HG03280 (cell line): Measurements from ENCODE around the gene GALNTL6.
"Not testable (repeated sequence)": the region's sequence is repeated elsewhere in the genome, so short reads cannot be mapped to it uniquely, and the experiment has no call there.

ENCODE experiments used
- ATAC-seq: cut with Tn5 transposase; IDR thresholded peaks from one replicate; pipeline ENCODE4 v1.9.1; 2021; ENCODE audit warnings: mild to moderate bottlenecking, moderate library complexity; ENCODE audit not compliant: unreplicated experiment

The GALNTL6 gene

DNA sequence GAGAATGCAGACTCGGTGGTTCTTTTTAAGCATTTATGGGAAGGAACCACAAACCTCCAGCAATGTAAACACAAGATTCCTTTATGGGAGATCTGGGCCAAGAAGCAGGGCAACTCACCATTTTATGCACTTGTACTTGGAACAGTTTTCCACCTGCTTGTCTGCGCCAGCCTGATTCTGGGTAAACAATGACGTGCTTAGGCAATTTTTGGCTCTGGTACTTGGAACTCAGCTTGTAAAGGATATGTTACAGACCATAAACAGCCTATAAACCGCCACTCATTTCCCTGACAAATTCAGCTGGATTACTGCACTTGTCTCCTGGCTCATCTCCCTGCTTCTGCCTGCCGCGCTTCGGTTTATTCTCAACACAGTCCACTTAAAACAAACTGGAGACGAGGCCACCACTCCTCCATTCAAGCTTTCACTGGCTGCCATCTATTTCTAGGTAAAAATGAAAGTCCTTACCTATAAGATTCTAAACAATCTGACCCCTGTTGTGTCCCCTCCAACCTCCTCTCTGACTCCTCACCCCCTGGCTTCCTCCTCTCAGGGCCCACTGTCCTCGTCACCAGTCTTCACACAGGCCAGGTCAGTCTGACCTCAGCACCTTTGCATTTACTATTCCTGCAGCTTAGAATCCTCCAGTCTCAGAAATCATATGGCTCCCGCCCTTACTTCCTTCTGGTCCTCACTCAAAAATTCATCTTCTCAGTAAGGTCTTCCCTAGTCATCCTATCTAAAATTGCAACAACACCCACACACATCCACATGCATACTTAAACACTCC is 1149.6 kb downstream of the GALNTL6 start:
- ATAC-seq: no peak

DNA sequence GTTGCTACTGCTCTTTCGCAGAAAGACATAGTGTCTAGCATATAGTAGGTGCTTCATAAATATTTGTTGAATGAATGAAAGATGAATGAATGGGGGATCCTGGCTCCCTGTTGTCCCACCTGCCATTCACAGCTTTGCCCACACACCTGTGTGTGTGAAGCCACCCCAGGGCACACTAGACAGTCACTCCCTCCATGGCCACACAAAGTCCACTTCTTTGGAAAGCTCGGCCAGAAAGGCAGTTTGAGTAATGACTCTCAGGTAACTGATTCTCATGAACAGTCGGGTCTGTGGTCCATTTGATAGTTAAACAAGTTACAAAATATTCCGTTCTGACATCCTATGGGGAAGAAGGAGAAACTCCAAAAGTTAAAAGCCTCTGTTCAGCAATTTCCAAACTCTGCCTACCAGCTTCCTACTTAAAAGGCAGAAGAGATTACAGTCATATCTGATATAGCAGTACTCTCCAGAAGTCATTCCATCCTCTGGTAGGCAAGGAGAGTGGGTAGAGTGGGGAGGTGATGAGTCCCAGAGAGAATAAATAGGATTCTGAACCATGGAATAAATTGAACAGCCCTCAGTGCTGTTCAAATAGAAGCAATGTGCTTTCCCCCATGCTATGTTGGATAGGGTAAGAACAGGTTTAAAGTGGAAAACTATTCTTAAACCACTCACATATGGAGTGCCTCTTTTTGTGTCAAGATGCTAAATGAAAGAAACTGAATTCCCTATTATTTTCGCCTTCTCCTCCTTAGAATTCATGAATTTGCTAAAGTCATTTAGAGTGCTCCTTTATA is 1150.5 kb downstream of the GALNTL6 start:
- ATAC-seq: no peak

DNA sequence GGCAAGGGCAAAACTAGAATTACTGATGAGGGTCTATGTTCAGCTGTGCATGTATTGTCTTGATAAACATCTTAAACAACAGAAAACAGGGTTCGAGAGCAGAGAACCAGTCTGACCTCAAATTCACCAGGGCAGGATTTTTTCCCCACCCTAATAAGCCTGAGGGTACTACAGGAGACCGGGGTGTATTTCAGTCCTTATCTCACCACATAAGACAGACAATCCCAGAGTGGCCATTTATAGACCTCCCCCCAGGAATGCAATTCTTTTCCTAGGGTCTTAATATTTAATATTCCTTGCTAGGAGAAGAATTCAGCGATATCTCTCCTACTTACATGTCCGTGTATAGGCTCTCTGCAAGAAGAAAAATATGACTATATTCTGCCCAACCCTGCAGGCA is 1157.0 kb downstream of the GALNTL6 start:
- ATAC-seq: not testable (repeated sequence)

DNA sequence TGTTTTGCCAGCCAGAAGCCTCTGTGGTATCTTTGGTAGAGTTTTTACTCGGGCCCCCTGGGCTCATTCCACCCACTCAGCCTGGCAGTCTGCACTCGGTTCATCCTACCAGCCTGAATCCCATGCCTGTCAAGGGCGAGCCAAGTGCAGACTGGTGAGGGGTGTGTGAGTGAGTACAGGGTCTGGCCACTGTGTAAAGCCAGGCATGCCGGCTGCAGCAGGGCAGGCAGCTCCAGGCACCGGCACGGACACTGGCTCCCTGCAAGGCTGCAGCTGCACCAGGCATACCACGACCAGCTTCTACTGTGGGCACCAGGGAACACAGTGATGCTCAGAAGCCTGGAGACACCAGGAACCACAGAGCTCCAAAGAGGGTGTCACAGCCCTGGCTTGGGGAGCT is 1161.4 kb downstream of the GALNTL6 start:
- ATAC-seq: no peak

DNA sequence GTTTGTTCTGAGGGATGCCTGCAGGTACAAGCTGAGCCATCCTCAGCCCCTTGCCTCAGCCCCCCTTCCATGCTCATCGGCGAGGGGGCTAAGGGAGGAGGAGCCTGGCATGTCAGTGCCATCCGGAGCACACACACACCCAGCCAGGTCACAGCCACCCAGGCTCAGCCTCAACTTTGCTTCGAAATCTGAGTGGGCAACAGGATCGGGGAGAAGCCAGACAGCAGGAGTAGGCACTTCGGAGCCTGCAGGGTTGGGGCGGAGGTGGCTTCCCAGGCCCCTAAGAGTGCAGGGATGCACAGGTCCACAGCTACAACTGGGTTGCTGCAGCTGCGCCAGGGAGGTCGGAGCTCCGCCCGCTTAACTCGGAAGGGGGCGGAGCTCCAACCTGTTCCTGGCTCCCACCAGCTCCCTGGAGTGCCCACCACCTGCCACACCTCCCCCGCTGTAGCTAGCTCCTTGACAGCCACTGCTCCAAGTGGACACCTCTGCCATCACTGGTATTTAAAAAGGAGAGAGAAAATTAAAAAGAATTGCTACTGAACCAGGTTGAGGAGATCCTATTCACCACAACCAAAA is 1162.5 kb downstream of the GALNTL6 start:
- ATAC-seq: no peak

DNA sequence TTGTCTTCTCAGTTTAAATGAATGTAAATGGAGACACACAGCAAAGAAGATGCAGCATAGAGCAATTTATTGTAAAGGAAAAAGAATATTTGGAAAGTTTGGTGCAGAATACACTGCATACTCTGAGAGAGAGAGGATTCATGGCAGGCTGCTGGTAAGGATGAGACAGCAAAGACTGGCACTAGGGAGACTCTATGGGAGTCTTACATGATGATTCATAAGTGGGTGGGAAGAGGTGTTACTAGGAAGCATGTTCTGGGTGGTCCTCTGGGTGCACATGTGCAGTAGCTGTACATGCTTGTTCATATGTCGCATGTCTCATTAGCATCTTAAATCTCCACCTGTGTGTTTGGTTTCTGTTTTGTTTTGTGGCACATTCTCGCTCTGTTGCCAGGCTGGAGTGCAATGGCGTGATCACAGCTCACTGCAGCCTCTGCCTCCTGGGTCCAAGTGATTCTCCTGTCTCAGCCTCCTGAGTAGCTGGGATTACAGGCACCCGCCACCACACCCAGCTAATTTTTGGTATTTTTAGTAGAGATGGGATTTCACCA is 1164.4 kb downstream of the GALNTL6 start:
- not testable (repeated sequence) for ATAC-seq

DNA sequence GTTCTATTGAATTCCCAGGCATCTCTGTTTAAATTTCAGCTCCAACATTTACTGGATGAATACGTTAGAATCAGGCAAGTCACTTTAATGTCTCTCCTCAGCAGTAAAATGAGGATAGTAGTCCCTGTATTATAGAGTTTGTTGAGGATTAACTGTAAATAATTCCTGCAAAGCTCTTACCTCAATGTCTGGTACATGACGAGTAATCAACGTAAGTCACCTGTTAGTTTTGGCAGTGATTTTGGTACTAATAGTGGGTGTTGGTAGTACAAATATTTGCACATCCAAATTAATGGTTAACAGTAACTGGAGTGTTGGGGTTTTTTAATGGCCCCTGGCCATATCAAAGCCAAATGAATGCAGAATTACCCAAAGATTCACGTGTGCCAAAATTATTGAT is 1165.6 kb downstream of the GALNTL6 start:
- ATAC-seq: no peak

DNA sequence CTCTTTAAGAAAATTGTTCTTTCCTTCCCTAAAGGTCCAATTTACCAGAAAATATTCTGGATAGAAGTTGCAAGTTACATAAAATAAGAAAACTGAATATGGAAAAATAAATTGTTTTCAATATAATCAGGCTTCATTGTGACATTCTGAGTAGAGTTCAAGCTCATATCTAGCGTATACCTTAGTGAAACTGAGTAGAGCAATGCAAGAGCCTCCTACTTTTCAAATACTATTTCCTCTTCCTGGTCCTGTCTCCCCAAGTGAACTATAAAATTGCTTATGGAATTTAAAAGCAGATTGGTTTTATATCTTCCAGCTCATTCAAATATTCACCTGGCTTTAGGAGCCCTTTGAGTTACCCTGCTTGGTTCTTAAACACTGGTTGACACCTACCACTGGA is 1166.1 kb downstream of the GALNTL6 start:
- no peak for ATAC-seq

DNA sequence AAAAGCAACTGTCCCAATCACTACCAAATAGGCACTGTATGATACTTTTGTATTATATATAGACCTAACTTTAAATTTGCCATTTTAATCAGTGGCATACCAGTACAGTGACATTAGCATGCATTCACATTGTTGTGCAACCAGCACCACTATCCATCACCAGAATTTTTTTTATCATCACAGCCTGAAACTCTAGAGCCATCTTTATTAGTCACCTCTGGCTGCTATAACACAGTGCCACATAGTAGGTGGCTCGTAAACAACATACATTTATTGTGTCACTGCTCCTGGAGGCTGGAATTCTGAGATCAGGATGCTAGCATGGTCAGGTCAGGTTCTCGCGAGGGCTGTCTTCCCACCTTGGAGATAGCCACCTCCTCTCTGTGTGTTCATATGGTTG is 1167.0 kb downstream of the GALNTL6 start:
- no peak for ATAC-seq

DNA sequence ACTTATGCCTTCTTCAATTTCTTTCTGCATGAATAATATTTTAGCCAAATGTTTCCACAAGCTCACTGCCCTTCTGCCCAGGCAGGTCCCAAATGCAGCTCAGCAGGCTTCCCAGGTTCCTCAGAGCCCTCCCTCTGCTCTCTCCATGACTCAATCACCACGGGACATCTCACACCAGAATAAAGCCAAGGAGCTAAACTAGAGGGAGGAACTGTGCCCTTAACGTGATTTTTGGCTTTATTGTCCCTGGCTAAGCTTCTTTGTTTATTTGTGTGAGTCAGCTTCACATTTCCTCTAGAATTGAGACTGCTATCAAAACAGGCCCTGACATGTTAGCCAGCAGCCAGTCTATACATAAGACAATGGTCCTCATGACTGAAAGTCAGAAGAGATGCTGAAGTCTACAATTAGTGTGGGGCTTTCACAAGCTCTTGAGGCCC is 1169.0 kb downstream of the GALNTL6 start:
- peak; percentile 30 for ATAC-seq

DNA sequence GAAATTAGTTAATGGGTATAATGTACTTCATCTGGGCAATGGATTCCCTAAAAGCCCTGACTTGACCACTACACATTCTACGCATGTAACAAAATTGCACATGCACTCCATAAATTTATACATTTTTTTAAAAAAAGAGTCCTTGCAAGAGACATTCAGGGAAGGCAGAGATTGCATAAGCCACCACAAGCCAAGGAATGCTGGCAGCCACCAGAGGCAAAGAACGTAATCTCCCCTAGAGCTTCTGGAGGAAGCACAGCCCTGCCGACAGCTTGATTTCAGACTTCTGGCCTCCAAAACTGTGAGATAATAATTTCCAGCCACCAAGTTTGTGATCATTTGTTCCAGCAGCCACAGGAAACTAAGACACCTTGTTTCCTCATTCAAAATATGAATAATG is 1169.8 kb downstream of the GALNTL6 start:
- no peak for ATAC-seq

DNA sequence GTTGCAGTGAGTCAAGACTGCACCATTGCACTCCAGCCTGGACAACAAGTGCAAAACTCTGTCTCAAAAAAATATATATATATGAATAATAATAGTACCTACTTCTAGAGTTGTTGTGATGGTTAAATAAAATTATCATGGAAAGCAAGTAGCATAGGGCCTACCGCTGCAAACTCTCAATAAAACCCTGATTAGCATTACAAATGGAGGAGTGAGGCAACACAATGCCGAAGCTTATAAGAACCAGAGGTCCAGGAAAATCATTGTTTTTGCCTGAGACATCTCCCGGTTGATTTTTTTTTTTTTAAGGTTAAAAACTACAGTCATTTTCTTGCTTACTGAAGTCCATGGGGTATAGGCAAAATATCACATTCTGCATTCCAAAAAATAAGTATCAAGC is 1170.4 kb downstream of the GALNTL6 start:
- no peak for ATAC-seq

DNA sequence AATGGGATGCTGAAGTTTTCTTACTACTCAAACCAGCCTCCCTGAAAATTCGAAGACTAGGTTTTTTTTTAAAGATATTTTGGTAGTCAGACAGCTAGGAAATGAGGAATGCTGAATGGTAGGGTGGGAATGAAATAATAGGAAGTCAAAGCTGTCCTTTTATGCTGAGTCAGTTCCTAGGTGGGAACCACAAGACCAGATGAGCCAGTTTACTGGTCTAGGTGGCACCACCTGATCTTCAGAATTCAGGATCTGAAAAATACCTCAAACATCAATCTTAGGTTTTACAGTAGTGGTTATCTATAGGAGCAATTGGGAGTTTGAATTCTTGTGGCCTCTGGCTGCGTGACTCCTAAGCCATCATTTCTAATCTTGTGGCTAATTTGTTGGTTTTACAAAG is 1172.3 kb downstream of the GALNTL6 start:
- ATAC-seq: no peak

DNA sequence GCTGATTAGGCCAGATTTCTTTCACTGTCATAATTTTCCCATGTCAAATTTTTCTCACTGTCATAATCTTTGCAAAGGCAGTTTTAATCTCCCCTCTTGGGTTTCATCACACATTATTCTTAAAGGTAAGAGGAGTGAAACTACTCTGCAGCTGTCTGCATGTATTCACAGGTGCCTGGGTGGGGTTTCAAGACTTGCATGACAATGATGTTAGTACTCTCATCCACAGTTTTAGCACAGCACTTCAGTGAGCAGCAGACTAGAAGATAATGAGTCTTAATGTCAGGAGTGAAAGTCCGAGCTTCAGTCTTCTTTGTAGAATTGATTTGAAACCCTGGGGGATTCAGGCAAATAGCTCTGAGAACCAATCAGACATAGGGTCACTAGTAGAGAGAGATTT is 1172.9 kb downstream of the GALNTL6 start:
- ATAC-seq: peak; percentile 93

DNA sequence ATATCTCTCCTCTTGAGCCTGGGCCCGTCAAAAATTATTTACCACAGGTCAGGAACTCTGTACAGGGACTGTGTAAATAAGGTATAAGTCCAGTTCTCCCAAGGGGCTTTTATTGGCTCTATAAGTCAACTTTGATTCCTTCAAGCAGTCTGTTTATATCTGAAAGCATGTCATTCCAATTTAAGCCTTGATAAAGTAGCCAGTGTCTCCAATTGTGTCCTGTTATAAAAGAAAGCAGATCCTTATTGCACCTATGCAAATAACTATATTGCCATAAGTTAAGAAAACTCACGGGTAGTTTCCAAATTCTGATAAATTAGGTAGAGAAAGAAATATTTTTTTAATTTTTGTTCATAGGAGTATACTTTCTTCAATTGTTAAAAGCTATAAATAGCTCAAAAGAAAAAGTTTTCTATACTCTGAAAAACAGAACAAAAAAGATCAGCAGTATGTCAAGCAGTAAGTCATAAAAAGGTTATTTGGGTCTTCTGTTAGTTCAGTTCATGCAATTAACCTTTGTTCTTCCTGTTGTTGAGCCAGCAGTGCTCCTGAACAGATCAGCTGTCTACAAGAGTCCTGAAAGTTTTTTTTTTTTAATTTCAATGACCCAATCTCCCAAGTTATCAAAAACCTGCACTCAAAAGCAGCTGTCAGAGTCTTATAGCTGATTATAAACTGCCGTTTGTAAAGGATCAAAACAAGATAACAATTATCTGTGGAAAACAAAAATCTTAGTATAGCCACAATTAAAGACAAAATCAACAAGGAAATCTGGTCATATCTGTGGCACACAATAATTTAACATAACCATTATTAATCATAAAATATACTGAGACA is 1177.0 kb downstream of the GALNTL6 start:
- ATAC-seq: no peak

DNA sequence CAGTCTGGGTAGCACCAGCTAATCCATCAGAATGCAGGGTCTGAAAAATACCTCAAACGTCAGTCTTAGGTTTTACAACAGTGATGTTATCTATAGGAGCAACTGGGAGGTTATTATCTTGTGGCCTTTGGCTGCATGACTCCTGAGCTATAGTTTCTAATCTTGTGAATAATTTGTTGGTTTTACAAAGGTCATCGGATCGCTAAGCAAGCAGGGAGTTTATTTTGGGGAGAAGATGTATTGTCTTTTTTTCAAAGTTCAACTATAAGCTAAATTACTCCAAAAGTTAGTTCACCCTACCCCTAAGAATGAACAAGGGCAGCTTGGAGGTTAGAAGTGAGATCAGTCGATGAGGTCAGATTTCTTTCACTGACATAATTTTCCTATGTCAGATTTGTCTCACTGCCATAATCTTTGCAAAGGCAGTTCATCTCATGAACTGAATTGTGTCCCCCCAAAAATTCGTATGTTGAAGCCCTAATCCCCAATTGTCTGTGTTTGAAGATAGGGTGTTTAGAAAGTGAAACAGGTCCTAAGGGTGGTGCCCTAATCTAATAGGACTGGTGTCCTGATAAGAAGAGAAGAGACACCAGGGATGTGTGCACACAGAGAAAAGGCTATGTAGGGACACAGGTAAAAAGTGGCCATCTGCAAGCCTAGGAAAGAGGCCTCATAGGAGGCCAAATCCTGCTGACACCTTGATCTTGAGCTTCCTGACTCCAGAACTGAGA is 1179.6 kb downstream of the GALNTL6 start:
- ATAC-seq: no peak

DNA sequence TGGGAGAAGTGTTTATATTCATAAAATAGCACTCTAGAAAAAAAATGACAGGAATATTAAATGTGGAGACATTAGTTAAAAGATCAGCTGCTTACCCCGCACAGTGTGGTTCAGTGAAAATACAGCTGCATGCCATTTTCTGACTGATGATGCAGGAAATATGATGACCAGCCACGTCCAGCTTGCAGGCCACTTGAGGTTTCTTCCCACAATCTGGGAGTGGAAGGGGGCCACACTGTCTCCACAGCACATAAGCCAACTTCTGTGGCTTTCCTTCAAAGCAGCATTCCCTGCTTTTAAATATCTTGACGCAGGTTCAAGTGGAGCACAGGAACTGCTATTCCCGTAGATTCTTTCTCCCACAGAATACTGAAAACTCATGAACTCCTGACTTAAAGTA is 1182.0 kb downstream of the GALNTL6 start:
- no peak for ATAC-seq

DNA sequence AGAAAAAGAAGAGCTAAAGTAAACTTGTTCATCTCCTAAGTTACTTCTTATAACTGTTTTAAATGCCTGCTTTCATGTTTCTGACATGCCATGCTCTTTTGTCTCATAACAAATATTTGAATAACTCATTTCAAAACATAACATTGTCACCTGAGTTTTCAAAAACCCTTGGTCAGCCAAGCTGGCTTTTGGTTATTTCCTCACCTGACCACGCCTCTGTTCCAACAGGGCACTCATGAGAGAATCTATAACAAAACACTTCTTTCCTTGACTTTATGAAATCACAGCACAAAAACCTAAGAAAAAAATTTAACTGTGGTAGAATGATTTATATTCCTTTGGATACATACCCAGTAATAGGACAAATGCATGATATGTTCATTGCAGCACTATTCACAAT is 1182.5 kb downstream of the GALNTL6 start:
- ATAC-seq: no peak

DNA sequence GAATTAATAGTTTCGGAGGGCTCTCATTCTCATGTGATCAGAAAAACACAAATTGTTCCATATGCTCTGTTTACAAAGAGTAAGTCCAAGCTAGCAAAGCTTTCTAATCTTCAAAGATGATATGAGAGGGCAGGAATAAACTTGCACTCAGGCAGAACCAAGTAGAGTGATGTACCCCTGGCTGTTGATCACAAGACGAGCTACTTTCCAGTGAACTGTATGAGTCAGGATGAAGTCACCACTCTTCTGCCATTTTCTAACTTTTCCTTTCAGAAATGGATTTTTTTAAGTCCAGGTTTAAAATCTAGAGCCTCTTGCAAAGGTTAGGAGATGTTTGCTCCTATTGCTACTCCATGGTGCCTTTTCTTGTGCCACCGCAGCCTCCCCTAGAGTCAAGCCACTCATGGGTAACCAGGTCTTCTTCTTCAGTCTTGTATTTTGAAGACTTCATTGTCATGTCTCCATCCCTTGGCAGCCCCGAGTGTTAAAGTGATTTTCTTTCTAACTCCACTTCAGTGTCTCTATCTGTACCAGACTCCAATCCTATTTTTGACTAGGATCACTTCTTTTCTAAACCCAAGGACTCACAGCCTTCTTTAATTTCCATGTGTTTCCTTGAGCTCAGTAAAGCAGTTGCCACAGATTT is 1183.5 kb downstream of the GALNTL6 start:
- ATAC-seq: no peak

DNA sequence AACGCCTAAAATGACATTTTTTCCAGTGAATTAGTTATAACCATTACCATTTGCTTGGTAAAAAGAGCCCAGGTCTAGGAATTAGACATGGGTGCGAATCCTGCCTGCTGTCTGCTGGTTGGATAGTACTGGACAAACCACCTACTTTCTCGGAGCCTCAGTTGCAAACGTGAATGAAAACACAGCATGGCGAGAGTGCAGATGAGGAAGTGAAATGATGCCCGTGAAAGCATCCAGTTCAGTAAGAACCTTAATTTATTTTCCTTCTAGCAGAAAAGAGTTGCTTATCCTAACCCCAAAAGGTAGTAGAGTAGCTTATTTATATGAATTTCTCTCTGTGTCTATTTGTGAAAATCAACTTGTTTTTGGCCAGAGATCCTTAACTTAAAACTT is 1184.0 kb downstream of the GALNTL6 start:
- ATAC-seq: no peak
